Caco-2 (cell line): ENCODE measurements around the gene LPAR1. TPM values are rescaled to one million over a fixed set of nuclear protein-coding genes. Genes with fewer than 3 reads are reported as not detected.

Experiments used
- BruUV-seq: library from RNA; stranded (reverse); fragments of 400-500 nt; replicated peaks from 2 replicates; lab custom pipeline; 2021; lab: Mats Ljungman, UMichigan
- CTCF ChIA-PET: fragments of 300-600 bp; sonication (Branson Sonifier 250); formaldehyde crosslinking; loops from one replicate; lab custom pipeline; 2022; ENCODE audit warnings: antibody characterized with exemption; lab: Charles Lee
- POLR2A ChIA-PET: fragments of 300-600 bp; sonication (Branson Sonifier 250); formaldehyde crosslinking; loops from one replicate; lab custom pipeline; 2022; ENCODE audit warnings: antibody characterized with exemption; lab: Charles Lee
- DNase-seq, 2 experiments: peaks; one replicate each; pipeline versions ENCODE4 v3.0.0 to v3.0.0-alpha.2; 2020 to 2022
- H3K27me3 ChIP-seq: replicated peaks from 2 replicates; pipeline ENCODE4 v1.6.0; 2011; ENCODE audit warnings: low read length; ENCODE audit not compliant: control insufficient read depth, insufficient read depth
- H3K36me3 ChIP-seq: 2 replicates; pipeline ENCODE4 v1.5.1; 2011; ENCODE audit warnings: low read length; ENCODE audit not compliant: control insufficient read depth, insufficient read depth
- H3K4me1 ChIP-seq: fragments of 250-450 bp; sonication (Bioruptor Pico); 2 replicates; pipeline ENCODE4 v1.5.1; 2020; ENCODE audit warnings: mild to moderate bottlenecking
- H3K4me3 ChIP-seq: 2 replicates; pipeline ENCODE4 v1.5.1; 2011; ENCODE audit warnings: low read depth, mild to moderate bottlenecking, control low read depth, low read length
- H3K9me3 ChIP-seq: fragments of 250-450 bp; sonication (Bioruptor Pico); 2 replicates; pipeline ENCODE4 v1.5.1; 2020; ENCODE audit warnings: mild to moderate bottlenecking, moderate library complexity
- H3K27ac Mint-ChIP-seq: one replicate; pipeline ENCODE4 v1.8.0; 2022; ENCODE audit warnings: mixed read lengths; ENCODE audit not compliant: unreplicated experiment
- H3K27me3 Mint-ChIP-seq: one replicate; pipeline ENCODE4 v1.8.0; 2022; ENCODE audit warnings: mixed read lengths; ENCODE audit not compliant: insufficient read depth, unreplicated experiment
- H3K36me3 Mint-ChIP-seq: one replicate; pipeline ENCODE4 v1.8.0; 2022; ENCODE audit warnings: mild to moderate bottlenecking, mixed read lengths; ENCODE audit not compliant: insufficient read depth, unreplicated experiment
- H3K4me1 Mint-ChIP-seq: one replicate; pipeline ENCODE4 v1.8.0; 2022; ENCODE audit warnings: low read depth, mixed read lengths; ENCODE audit not compliant: unreplicated experiment
- H3K4me3 Mint-ChIP-seq: one replicate; pipeline ENCODE4 v1.8.0; 2022; ENCODE audit warnings: mild to moderate bottlenecking, moderate library complexity, mixed read lengths; ENCODE audit not compliant: unreplicated experiment
- H3K9me3 Mint-ChIP-seq: one replicate; pipeline ENCODE4 v1.8.0; 2022; ENCODE audit warnings: mixed read lengths; ENCODE audit not compliant: unreplicated experiment
- CTCF ChIP-seq, 2 experiments: fragments of 200-600 bp in 1 of 2; IDR thresholded peaks; 1 replicate in 1 of 2; 2 replicates in 1 of 2; pipeline versions ENCODE4 v1.5.1 to v1.8.0; 2011 to 2022; ENCODE audit warnings: antibody characterized with exemption in 1 of 2, control low read depth in 1 of 2, inconsistent platforms in 1 of 2, low read depth in 1 of 2, low read length in 1 of 2, mild to moderate bottlenecking in 1 of 2, moderate library complexity in 1 of 2; ENCODE audit not compliant: insufficient read depth in 1 of 2, severe bottlenecking in 1 of 2, unreplicated experiment in 1 of 2
- intact Hi-C: fragments of 100-400 bp; cut with micrococcal nuclease; formaldehyde crosslinking; loops from one replicate; pipeline ENCODE4 v1.10.0; 2022; ENCODE audit not compliant: unreplicated experiment
- total RNA-seq: library from RNA; stranded (reverse); gene quantifications from 2 replicates; pipeline ENCODE4 v1.2.3, GENCODE V29; 2022

Gene LPAR1
- total RNA-seq, 1 experiment from 2014 or later: 20.3 TPM

- Mint-ChIP-seq H3K27ac (no peak overlapping the region), H3K4me1 (no peaks in the 10 kb centered on the region), H3K4me3 (no peak overlapping the region), H3K36me3 (peaks cover 22% of the 10 kb centered on the region), H3K27me3 (no peaks in the 10 kb centered on the region), H3K9me3 (peaks cover 32% of the 10 kb centered on the region)
- Histone ChIP-seq H3K27me3 (no peaks in the 10 kb centered on the region), H3K4me1 (no peaks in the 10 kb centered on the region), H3K36me3 (peaks cover 1% of the 10 kb centered on the region; the same call in 1 of the 2 replicates), H3K9me3 (peaks cover 4% of the 10 kb centered on the region; the same call in 1 of the 2 replicates), H3K4me3 (no peak overlapping the region)
- intact Hi-C loops: loop anchor here (5.0 kb wide), 1 partner anchor 256 kb away; no protein-coding TSS in a partner anchor
- TF ChIP-seq CTCF (IDR thresholded peaks at IDR 0.05; ENCODE audit: insufficient read depth in 1 of 2, low read depth in 1 of 2, low read length in 1 of 2, severe bottlenecking in 1 of 2, unreplicated experiment in 1 of 2): no peak
- POLR2A ChIA-PET: no interaction called here
- BruUV-seq: no TSS peak
- DNase-seq: no peak
- CTCF ChIA-PET: no interaction called here
Observed at GRCh38 chr9:110897943-110898342, 140.3 kb downstream of the LPAR1 start.

- no peaks in the 10 kb centered on the region for H3K27me3 Mint-ChIP-seq
- Histone ChIP-seq H3K4me1 (no peaks in the 10 kb centered on the region), H3K27me3 (no peaks in the 10 kb centered on the region), H3K36me3 (peaks cover 1% of the 10 kb centered on the region; the same call in 1 of the 2 replicates), H3K9me3 (peaks cover 4% of the 10 kb centered on the region; the same call in 1 of the 2 replicates), H3K4me3 (no peak overlapping the region)
- peaks cover 13% of the 10 kb centered on the region for H3K9me3 Mint-ChIP-seq
- H3K27ac Mint-ChIP-seq: no peak overlapping the region
- ChIA-PET CTCF (no interaction called here), POLR2A (no interaction called here)
- no peak for DNase-seq
- H3K4me1 Mint-ChIP-seq: no peaks in the 10 kb centered on the region
- no peak overlapping the region for H3K4me3 Mint-ChIP-seq
- intact Hi-C loops: loop anchor here (5.0 kb wide), 1 partner anchor 253 kb away; no protein-coding TSS in a partner anchor
- H3K36me3 Mint-ChIP-seq: peaks cover 17% of the 10 kb centered on the region
- BruUV-seq: no TSS peak
- no peak for TF ChIP-seq CTCF (IDR thresholded peaks at IDR 0.05; ENCODE audit: insufficient read depth in 1 of 2, low read depth in 1 of 2, low read length in 1 of 2, severe bottlenecking in 1 of 2, unreplicated experiment in 1 of 2)
Observed at GRCh38 chr9:110895147-110895905, 142.9 kb downstream of the LPAR1 start.

GRCh38 chr9:110894731-110895130 is 143.5 kb downstream of the LPAR1 start:
- H3K4me1 Mint-ChIP-seq: no peaks in the 10 kb centered on the region
- no peak overlapping the region for H3K4me3 Mint-ChIP-seq
- no peaks in the 10 kb centered on the region for H3K27me3 Mint-ChIP-seq
- no peaks in the 10 kb centered on the region for H3K4me1 ChIP-seq
- no peak for DNase-seq
- no peaks in the 10 kb centered on the region for H3K27me3 ChIP-seq
- ChIA-PET POLR2A (no interaction called here), CTCF (no interaction called here)
- peaks cover 1% of the 10 kb centered on the region; the same call in 1 of the 2 replicates for H3K36me3 ChIP-seq
- H3K9me3 Mint-ChIP-seq: peaks cover 13% of the 10 kb centered on the region
- peaks cover 4% of the 10 kb centered on the region; the same call in 1 of the 2 replicates for H3K9me3 ChIP-seq
- H3K4me3 ChIP-seq: no peak overlapping the region
- intact Hi-C loops: loop anchor here (5.0 kb wide), 1 partner anchor 252 kb away; no protein-coding TSS in a partner anchor
- H3K36me3 Mint-ChIP-seq: peaks cover 17% of the 10 kb centered on the region
- no peak for TF ChIP-seq CTCF (IDR thresholded peaks at IDR 0.05; ENCODE audit: insufficient read depth in 1 of 2, low read depth in 1 of 2, low read length in 1 of 2, severe bottlenecking in 1 of 2, unreplicated experiment in 1 of 2)
- no peak overlapping the region for H3K27ac Mint-ChIP-seq
- BruUV-seq: no TSS peak
